ENCODE measurements around the gene AXDND1. TPM values are rescaled to one million over a fixed set of nuclear protein-coding genes. Genes with fewer than 3 reads are reported as not detected.
"Not testable (repeated sequence)": the region's sequence is repeated elsewhere in the genome, so short reads cannot be mapped to it uniquely, and the experiment has no call there.

Gene AXDND1
- total and polyA plus RNA-seq, 2 experiments from 2014 or later, result not detected

DNA sequence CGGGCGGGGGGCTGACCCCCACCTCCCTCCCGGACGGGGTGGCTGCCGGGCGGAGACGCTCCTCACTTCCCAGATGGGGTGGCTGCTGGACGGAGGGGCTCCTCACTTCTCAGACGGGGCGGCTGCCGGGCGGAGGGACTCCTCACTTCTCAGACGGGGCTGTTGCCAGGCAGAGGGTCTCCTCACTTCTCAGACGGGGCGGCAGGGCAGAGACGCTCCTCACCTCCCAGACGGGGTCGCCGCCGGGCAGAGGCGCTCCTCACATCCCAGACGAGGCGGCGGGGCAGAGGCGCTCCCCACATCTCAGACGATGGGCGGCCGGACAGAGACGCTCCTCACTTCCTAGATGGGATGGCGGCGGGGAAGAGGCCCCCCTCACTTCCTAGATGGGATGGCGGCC, 52.9 kb downstream of the AXDND1 start:
- H3K4me1 ChIP-seq (ENCODE audit: insufficient read depth); DNase-seq (ENCODE audit: low spot score); H3K4me3 Mint-ChIP-seq; H3K27ac Mint-ChIP-seq; H3K27ac ChIP-seq (ENCODE audit: low read depth); H4K20me1 ChIP-seq (replicated peaks; ENCODE audit: insufficient read depth); H3K4me1 Mint-ChIP-seq; H3F3A ChIP-seq (replicated peaks; ENCODE audit: low read depth); H3K27me3 Mint-ChIP-seq (ENCODE audit: insufficient read depth, low read depth, poor library complexity); H3K9me2 ChIP-seq (ENCODE audit: insufficient read depth); H3K79me2 ChIP-seq (replicated peaks; ENCODE audit: insufficient read depth); H3K4me3 ChIP-seq; H3K4me2 ChIP-seq; ATAC-seq; H3K36me3 ChIP-seq (ENCODE audit: insufficient read depth); H2AFZ ChIP-seq; H3K27me3 ChIP-seq (ENCODE audit: insufficient read depth): not testable (repeated sequence)
- H3K36me3 Mint-ChIP-seq (ENCODE audit: low read depth), result peaks cover 15% of the 10 kb centered on the region; the same call in 2 of the 3 replicates
- H3K9me3 Mint-ChIP-seq, result peaks cover 27% of the 10 kb centered on the region

- Mint-ChIP-seq H3K36me3 (ENCODE audit: low read depth) (peaks cover 28% of the 10 kb centered on the region), H3K4me3 (no peak overlapping the region), H3K27ac (no peak overlapping the region), H3K27me3 (ENCODE audit: insufficient read depth, low read depth, poor library complexity) (no peaks in the 10 kb centered on the region), H3K9me3 (peaks cover 39% of the 10 kb centered on the region), H3K4me1 (no peaks in the 10 kb centered on the region)
- Histone ChIP-seq H3K79me2 (replicated peaks; ENCODE audit: insufficient read depth) (no peaks in the 10 kb centered on the region), H3F3A (replicated peaks; ENCODE audit: low read depth) (no peaks in the 10 kb centered on the region), H4K20me1 (replicated peaks; ENCODE audit: insufficient read depth) (no peaks in the 10 kb centered on the region), H3K4me2 (no peak overlapping the region), H3K4me1 (ENCODE audit: insufficient read depth) (no peaks in the 10 kb centered on the region), H3K36me3 (ENCODE audit: insufficient read depth) (no peaks in the 10 kb centered on the region; the same call in 1 of the 2 replicates), H3K27ac (ENCODE audit: low read depth) (no peak overlapping the region), H3K4me3 (no peak overlapping the region), H3K9me2 (ENCODE audit: insufficient read depth) (no peaks in the 10 kb centered on the region), H3K27me3 (ENCODE audit: insufficient read depth) (no peaks in the 10 kb centered on the region), H2AFZ (no peak overlapping the region)
- ATAC-seq, result no peak
- TF ChIP-seq EZH2phosphoT487 (IDR thresholded peaks at IDR 0.05; ENCODE audit: unreplicated experiment) (no peak), ETS1 (IDR thresholded peaks at IDR 0.05) (no peak), STAT1 (IDR thresholded peaks at IDR 0.05; ENCODE audit: unreplicated experiment) (no peak), ZNF331 (CRISPR knock-in tag; IDR thresholded peaks at IDR 0.05; ENCODE audit: low read depth) (no peak), POLR2AphosphoS5 (IDR thresholded peaks at IDR 0.05; ENCODE audit: low read depth) (no peak)
- TF ChIP-seq, protein P1, sequence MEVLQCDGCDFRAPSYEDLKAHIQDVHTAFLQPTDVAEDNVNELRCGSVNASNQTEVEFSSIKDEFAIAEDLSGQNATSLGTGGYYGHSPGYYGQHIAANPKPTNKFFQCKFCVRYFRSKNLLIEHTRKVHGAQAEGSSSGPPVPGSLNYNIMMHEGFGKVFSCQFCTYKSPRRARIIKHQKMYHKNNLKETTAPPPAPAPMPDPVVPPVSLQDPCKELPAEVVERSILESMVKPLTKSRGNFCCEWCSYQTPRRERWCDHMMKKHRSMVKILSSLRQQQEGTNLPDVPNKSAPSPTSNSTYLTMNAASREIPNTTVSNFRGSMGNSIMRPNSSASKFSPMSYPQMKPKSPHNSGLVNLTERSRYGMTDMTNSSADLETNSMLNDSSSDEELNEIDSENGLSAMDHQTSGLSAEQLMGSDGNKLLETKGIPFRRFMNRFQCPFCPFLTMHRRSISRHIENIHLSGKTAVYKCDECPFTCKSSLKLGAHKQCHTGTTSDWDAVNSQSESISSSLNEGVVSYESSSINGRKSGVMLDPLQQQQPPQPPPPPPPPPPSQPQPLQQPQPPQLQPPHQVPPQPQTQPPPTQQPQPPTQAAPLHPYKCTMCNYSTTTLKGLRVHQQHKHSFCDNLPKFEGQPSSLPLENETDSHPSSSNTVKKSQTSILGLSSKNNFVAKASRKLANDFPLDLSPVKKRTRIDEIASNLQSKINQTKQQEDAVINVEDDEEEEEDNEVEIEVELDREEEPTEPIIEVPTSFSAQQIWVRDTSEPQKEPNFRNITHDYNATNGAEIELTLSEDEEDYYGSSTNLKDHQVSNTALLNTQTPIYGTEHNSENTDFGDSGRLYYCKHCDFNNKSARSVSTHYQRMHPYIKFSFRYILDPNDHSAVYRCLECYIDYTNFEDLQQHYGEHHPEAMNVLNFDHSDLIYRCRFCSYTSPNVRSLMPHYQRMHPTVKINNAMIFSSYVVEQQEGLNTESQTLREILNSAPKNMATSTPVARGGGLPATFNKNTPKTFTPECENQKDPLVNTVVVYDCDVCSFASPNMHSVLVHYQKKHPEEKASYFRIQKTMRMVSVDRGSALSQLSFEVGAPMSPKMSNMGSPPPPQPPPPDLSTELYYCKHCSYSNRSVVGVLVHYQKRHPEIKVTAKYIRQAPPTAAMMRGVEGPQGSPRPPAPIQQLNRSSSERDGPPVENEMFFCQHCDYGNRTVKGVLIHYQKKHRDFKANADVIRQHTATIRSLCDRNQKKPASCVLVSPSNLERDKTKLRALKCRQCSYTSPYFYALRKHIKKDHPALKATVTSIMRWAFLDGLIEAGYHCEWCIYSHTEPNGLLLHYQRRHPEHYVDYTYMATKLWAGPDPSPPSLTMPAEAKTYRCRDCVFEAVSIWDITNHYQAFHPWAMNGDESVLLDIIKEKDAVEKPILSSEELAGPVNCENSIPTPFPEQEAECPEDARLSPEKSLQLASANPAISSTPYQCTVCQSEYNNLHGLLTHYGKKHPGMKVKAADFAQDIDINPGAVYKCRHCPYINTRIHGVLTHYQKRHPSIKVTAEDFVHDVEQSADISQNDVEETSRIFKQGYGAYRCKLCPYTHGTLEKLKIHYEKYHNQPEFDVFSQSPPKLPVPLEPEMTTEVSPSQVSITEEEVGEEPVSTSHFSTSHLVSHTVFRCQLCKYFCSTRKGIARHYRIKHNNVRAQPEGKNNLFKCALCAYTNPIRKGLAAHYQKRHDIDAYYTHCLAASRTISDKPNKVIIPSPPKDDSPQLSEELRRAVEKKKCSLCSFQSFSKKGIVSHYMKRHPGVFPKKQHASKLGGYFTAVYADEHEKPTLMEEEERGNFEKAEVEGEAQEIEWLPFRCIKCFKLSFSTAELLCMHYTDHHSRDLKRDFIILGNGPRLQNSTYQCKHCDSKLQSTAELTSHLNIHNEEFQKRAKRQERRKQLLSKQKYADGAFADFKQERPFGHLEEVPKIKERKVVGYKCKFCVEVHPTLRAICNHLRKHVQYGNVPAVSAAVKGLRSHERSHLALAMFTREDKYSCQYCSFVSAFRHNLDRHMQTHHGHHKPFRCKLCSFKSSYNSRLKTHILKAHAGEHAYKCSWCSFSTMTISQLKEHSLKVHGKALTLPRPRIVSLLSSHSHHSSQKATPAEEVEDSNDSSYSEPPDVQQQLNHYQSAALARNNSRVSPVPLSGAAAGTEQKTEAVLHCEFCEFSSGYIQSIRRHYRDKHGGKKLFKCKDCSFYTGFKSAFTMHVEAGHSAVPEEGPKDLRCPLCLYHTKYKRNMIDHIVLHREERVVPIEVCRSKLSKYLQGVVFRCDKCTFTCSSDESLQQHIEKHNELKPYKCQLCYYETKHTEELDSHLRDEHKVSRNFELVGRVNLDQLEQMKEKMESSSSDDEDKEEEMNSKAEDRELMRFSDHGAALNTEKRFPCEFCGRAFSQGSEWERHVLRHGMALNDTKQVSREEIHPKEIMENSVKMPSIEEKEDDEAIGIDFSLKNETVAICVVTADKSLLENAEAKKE (CRISPR knock-in tag; IDR thresholded peaks at IDR 0.05), result no peak
- no peak for DNase-seq (ENCODE audit: low spot score)
Measured at GRCh38 chr1:179424610-179425009, 58.8 kb downstream of the AXDND1 start.

Data from GM23338 (cell line).